HEK293 (cell line): Measurements from ENCODE around the gene LARGE1.

ENCODE experiments used
- CTCF ChIP-seq: fragments of 450-650 bp; formaldehyde crosslinking; IDR thresholded peaks from 2 replicates; pipeline ENCODE4 v1.5.1; 2016; ENCODE audit warnings: missing biosample characterization, missing genetic modification characterization
- HOXA7 ChIP-seq: sonication (generic); formaldehyde crosslinking; IDR thresholded peaks from 2 replicates; pipeline ENCODE4 v1.8.1; 2022; ENCODE audit warnings: missing genetic modification reagents, borderline replicate concordance
- KLF1 ChIP-seq: fragments of 450-650 bp; formaldehyde crosslinking; IDR thresholded peaks from 2 replicates; pipeline ENCODE4 v1.5.1; 2016; ENCODE audit warnings: missing biosample characterization, missing genetic modification characterization
- KLF16 ChIP-seq: fragments of 450-650 bp; formaldehyde crosslinking; IDR thresholded peaks from 2 replicates; pipeline ENCODE4 v1.5.1; 2017; ENCODE audit warnings: missing biosample characterization, missing genetic modification characterization
- REST ChIP-seq: fragments of 450-650 bp; formaldehyde crosslinking; IDR thresholded peaks from 2 replicates; pipeline ENCODE4 v1.5.1; 2016; ENCODE audit warnings: missing biosample characterization, missing genetic modification characterization
- SP2 ChIP-seq: fragments of 450-650 bp; formaldehyde crosslinking; IDR thresholded peaks from 2 replicates; pipeline ENCODE4 v1.5.1; 2016; ENCODE audit warnings: missing biosample characterization, missing genetic modification characterization
- ZBTB10 ChIP-seq: fragments of 450-650 bp; formaldehyde crosslinking; IDR thresholded peaks from 2 replicates; pipeline ENCODE4 v1.5.1; 2016; ENCODE audit warnings: missing biosample characterization, missing genetic modification characterization
- ZBTB17 ChIP-seq: fragments of 450-650 bp; formaldehyde crosslinking; IDR thresholded peaks from 2 replicates; pipeline ENCODE4 v1.5.1; 2016; ENCODE audit warnings: missing biosample characterization, missing genetic modification characterization
- ZBTB44 ChIP-seq: fragments of 450-650 bp; IDR thresholded peaks from 2 replicates; pipeline ENCODE4 v1.5.1; 2018; ENCODE audit warnings: missing biosample characterization, mild to moderate bottlenecking, missing genetic modification characterization
- ZNF211 ChIP-seq: fragments of 450-650 bp; formaldehyde crosslinking; IDR thresholded peaks from 2 replicates; pipeline ENCODE4 v1.5.1; 2016; ENCODE audit warnings: low read depth, missing biosample characterization, missing genetic modification characterization
- ZNF274 ChIP-seq, 2 experiments: fragments of 200-500 bp in 1 of 2; fragments of 450-650 bp in 1 of 2; sonication (Bioruptor generic) in 1 of 2; formaldehyde crosslinking in 1 of 2; IDR thresholded peaks; 2 replicates each; pipeline versions ENCODE4 v1.5.1 to v1.6.1; 2014 to 2016; ENCODE audit warnings: borderline replicate concordance in 1 of 2, inconsistent platforms in 1 of 2, low read length in 1 of 2, missing biosample characterization in 1 of 2, missing genetic modification characterization in 1 of 2
- ZNF600 ChIP-seq: fragments of 450-650 bp; formaldehyde crosslinking; IDR thresholded peaks from 2 replicates; pipeline ENCODE4 v1.5.1; 2016; ENCODE audit warnings: missing biosample characterization, missing genetic modification characterization
- ZSCAN4 ChIP-seq: fragments of 450-650 bp; formaldehyde crosslinking; IDR thresholded peaks from 2 replicates; pipeline ENCODE4 v1.5.1; 2017; ENCODE audit warnings: missing biosample characterization, missing genetic modification characterization

- TF ChIP-seq CTCF (tag by site-specific recombination), result no peak
- TF ChIP-seq ZSCAN4 (tag by site-specific recombination), result no peak
- TF ChIP-seq HOXA7, result no peak
- no peak for TF ChIP-seq ZBTB17 (tag by site-specific recombination)
- no peak for TF ChIP-seq ZBTB10 (tag by site-specific recombination)
- TF ChIP-seq ZBTB44 (tag by site-specific recombination), result no peak
- no peak for TF ChIP-seq ZNF211
- no peak for TF ChIP-seq ZNF274 (IDR thresholded peaks at IDR 0.05; ENCODE audit: low read length)
- TF ChIP-seq ZNF274 (tag by site-specific recombination; IDR thresholded peaks at IDR 0.05; ENCODE audit: borderline replicate concordance), result no peak
- no peak for TF ChIP-seq KLF1 (tag by site-specific recombination)
- TF ChIP-seq REST (tag by site-specific recombination), result no peak
- TF ChIP-seq KLF16 (tag by site-specific recombination), result no peak
- no peak for TF ChIP-seq ZNF600 (tag by site-specific recombination)
- TF ChIP-seq SP2 (tag by site-specific recombination), result no peak
Observed at GRCh38 chr22:33580310-33580709, 340.0 kb downstream of the LARGE1 start.
